ENCODE measurements around the gene OBP2A. TPM values are rescaled to one million over a fixed set of nuclear protein-coding genes. Genes with fewer than 3 reads are reported as not detected.
"Not testable (repeated sequence)": the region's sequence is repeated elsewhere in the genome, so short reads cannot be mapped to it uniquely, and the experiment has no call there.

Gene OBP2A
- polyA plus RNA-seq, 1 experiment: not detected

- H3K4me3 ChIP-seq (ENCODE audit: low read depth, low read length): no peak overlapping the region
- ChIA-PET CTCF (no interaction called here), POLR2A (no interaction called here)
- DNase-seq (ENCODE audit: low read depth, low spot score): no peak
- no peak overlapping the region for H3K27ac ChIP-seq (ENCODE audit: low read depth, low read length)
- no peaks in the 10 kb centered on the region; the same call in 1 of the 2 replicates for H3K9me3 ChIP-seq (ENCODE audit: control insufficient read depth, insufficient read depth, low read length)
- TF ChIP-seq, protein P1, sequence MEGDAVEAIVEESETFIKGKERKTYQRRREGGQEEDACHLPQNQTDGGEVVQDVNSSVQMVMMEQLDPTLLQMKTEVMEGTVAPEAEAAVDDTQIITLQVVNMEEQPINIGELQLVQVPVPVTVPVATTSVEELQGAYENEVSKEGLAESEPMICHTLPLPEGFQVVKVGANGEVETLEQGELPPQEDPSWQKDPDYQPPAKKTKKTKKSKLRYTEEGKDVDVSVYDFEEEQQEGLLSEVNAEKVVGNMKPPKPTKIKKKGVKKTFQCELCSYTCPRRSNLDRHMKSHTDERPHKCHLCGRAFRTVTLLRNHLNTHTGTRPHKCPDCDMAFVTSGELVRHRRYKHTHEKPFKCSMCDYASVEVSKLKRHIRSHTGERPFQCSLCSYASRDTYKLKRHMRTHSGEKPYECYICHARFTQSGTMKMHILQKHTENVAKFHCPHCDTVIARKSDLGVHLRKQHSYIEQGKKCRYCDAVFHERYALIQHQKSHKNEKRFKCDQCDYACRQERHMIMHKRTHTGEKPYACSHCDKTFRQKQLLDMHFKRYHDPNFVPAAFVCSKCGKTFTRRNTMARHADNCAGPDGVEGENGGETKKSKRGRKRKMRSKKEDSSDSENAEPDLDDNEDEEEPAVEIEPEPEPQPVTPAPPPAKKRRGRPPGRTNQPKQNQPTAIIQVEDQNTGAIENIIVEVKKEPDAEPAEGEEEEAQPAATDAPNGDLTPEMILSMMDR (IDR thresholded peaks at IDR 0.05; ENCODE audit: low read depth, low read length): no peak
- H3K27me3 ChIP-seq (ENCODE audit: control insufficient read depth, insufficient read depth, low read length): peaks cover 2% of the 10 kb centered on the region
Measured at GRCh38 chr9:135526089-135526729, 19.7 kb upstream of the OBP2A start.

- POLR2A ChIA-PET: no interaction called here
- H3K4me3 ChIP-seq (ENCODE audit: low read depth, low read length): no peak overlapping the region
- no peak for DNase-seq (ENCODE audit: low read depth, low spot score)
- CTCF ChIA-PET: no interaction called here
- TF ChIP-seq, protein P1 (IDR thresholded peaks at IDR 0.05; ENCODE audit: low read depth, low read length): no peak
- H3K27ac ChIP-seq (ENCODE audit: low read depth, low read length): no peak overlapping the region
- H3K27me3 ChIP-seq (ENCODE audit: control insufficient read depth, insufficient read depth, low read length): peaks cover 2% of the 10 kb centered on the region
- no peaks in the 10 kb centered on the region; the same call in 1 of the 2 replicates for H3K9me3 ChIP-seq (ENCODE audit: control insufficient read depth, insufficient read depth, low read length)
Measured at GRCh38 chr9:135526730-135527571, 19.0 kb upstream of the OBP2A start.

GRCh38 chr9:135528842-135529435, 17.0 kb upstream of the OBP2A start:
- H3K27ac ChIP-seq (ENCODE audit: low read depth, low read length); H3K9me3 ChIP-seq (ENCODE audit: control insufficient read depth, insufficient read depth, low read length); H3K4me3 ChIP-seq (ENCODE audit: low read depth, low read length); H3K27me3 ChIP-seq (ENCODE audit: control insufficient read depth, insufficient read depth, low read length); POLR2A ChIA-PET; DNase-seq (ENCODE audit: low read depth, low spot score); CTCF ChIA-PET: not testable (repeated sequence)

GRCh38 chr9:135530146-135530545, 15.8 kb upstream of the OBP2A start:
- H3K9me3 ChIP-seq (ENCODE audit: control insufficient read depth, insufficient read depth, low read length): no peaks in the 10 kb centered on the region; the same call in 1 of the 2 replicates
- H3K4me3 ChIP-seq (ENCODE audit: low read depth, low read length): no peak overlapping the region
- TF ChIP-seq, protein P1 (IDR thresholded peaks at IDR 0.05; ENCODE audit: low read depth, low read length): no peak
- DNase-seq (ENCODE audit: low read depth, low spot score): no peak
- no peak overlapping the region for H3K27ac ChIP-seq (ENCODE audit: low read depth, low read length)
- CTCF ChIA-PET: no interaction called here
- peaks cover 4% of the 10 kb centered on the region for H3K27me3 ChIP-seq (ENCODE audit: control insufficient read depth, insufficient read depth, low read length)
- POLR2A ChIA-PET: no interaction called here

GRCh38 chr9:135531096-135531495, 14.8 kb upstream of the OBP2A start:
- ChIA-PET CTCF (interaction anchor here (0.6 kb wide), 1 partner anchor 12 kb away, joined by 3 read pairs; no protein-coding TSS in a partner anchor), POLR2A (no interaction called here)
- no peaks in the 10 kb centered on the region; the same call in 1 of the 2 replicates for H3K9me3 ChIP-seq (ENCODE audit: control insufficient read depth, insufficient read depth, low read length)
- H3K27ac ChIP-seq (ENCODE audit: low read depth, low read length): no peak overlapping the region
- no peak for DNase-seq (ENCODE audit: low read depth, low spot score)
- TF ChIP-seq, protein P1 (IDR thresholded peaks at IDR 0.05; ENCODE audit: low read depth, low read length): no peak
- no peak overlapping the region for H3K4me3 ChIP-seq (ENCODE audit: low read depth, low read length)
- H3K27me3 ChIP-seq (ENCODE audit: control insufficient read depth, insufficient read depth, low read length): peaks cover 4% of the 10 kb centered on the region

Measured in AG04450 (cell line).